Glutamatergic neuron (in vitro differentiated cells): ENCODE results near the gene ROBO4. TPM values are rescaled to one million over a fixed set of nuclear protein-coding genes. Genes with fewer than 3 reads are reported as not detected.
A peak's percentile ranks its signal among the peaks of the same experiment; 100 is the strongest.

Source experiments
- DNase-seq: peaks from one replicate; pipeline ENCODE4 v3.0.0; 2022
- H3K27ac Mint-ChIP-seq: one replicate; pipeline ENCODE4 v1.8.0; 2020; ENCODE audit warnings: mild to moderate bottlenecking, mixed read lengths, inconsistent platforms; ENCODE audit not compliant: unreplicated experiment
- H3K27me3 Mint-ChIP-seq: one replicate; pipeline ENCODE4 v1.8.0; 2020; ENCODE audit warnings: mild to moderate bottlenecking, moderate library complexity, mixed read lengths, inconsistent platforms; ENCODE audit not compliant: unreplicated experiment
- H3K36me3 Mint-ChIP-seq: one replicate; pipeline ENCODE4 v1.8.0; 2020; ENCODE audit warnings: mild to moderate bottlenecking, mixed read lengths, inconsistent platforms; ENCODE audit not compliant: unreplicated experiment
- H3K4me1 Mint-ChIP-seq: one replicate; pipeline ENCODE4 v1.8.0; 2020; ENCODE audit warnings: mild to moderate bottlenecking, low read depth, mixed read lengths, inconsistent platforms; ENCODE audit not compliant: unreplicated experiment
- H3K4me3 Mint-ChIP-seq: one replicate; pipeline ENCODE4 v1.8.0; 2020; ENCODE audit warnings: mild to moderate bottlenecking, mixed read lengths, inconsistent platforms; ENCODE audit not compliant: unreplicated experiment
- H3K9me3 Mint-ChIP-seq: one replicate; pipeline ENCODE4 v1.8.0; 2020; ENCODE audit warnings: mild to moderate bottlenecking, moderate library complexity, mixed read lengths, inconsistent platforms; ENCODE audit not compliant: unreplicated experiment
- CTCF ChIP-seq: fragments of 200-600 bp; sonication (generic); IDR thresholded peaks from one replicate; pipeline ENCODE4 v1.5.0; 2021; ENCODE audit not compliant: partially characterized antibody, unreplicated experiment
- total RNA-seq: library from RNA; stranded (reverse); fragmentation: NEBNext Ultra II Directional; extraction: Animal tissue kit (Norgen Biotek cat#: 25700); gene quantifications from one replicate; pipeline ENCODE4 v1.2.1, GENCODE V29; 2021; ENCODE audit not compliant: unreplicated experiment

Gene ROBO4
- total RNA-seq, 1 donor from 2014 or later, result not detected

GRCh38 chr11:124928942-124929665 lies 31.4 kb upstream of the ROBO4 start:
- TF ChIP-seq CTCF, result no peak
- peaks cover 2% of the 10 kb centered on the region for H3K9me3 Mint-ChIP-seq
- no peaks in the 10 kb centered on the region for H3K36me3 Mint-ChIP-seq
- H3K4me1 Mint-ChIP-seq, result no peaks in the 10 kb centered on the region
- no peaks in the 10 kb centered on the region for H3K27me3 Mint-ChIP-seq
- H3K4me3 Mint-ChIP-seq, result no peak overlapping the region
- no peak overlapping the region for H3K27ac Mint-ChIP-seq
- DNase-seq, result no peak

DNA sequence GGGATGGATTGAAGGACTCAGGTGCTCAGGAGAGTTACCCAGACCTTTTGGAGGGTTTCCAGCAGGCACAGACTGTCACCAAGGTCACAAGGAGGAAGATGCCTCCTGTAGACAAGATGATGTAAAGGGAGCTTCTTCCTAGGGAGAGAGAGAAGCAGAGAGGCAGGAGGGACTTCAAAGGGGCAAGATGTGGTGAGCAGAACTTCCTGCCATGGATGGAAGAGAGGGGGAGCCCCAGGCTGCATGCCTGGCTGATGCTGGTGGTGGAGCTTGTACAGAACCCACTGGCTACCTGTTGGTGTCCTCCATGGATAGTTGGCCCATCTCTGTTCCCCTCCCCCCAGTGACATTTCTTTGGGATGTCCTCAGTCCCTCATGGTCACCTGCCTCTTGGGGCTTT lies 25.6 kb upstream of the ROBO4 start:
- H3K27ac Mint-ChIP-seq, result no peak overlapping the region
- H3K4me3 Mint-ChIP-seq, result no peak overlapping the region
- H3K4me1 Mint-ChIP-seq, result peaks cover 3% of the 10 kb centered on the region
- TF ChIP-seq CTCF, result no peak
- peaks cover 17% of the 10 kb centered on the region for H3K27me3 Mint-ChIP-seq
- peaks cover 7% of the 10 kb centered on the region for H3K9me3 Mint-ChIP-seq
- peaks cover 11% of the 10 kb centered on the region for H3K36me3 Mint-ChIP-seq
- DNase-seq, result no peak

DNA sequence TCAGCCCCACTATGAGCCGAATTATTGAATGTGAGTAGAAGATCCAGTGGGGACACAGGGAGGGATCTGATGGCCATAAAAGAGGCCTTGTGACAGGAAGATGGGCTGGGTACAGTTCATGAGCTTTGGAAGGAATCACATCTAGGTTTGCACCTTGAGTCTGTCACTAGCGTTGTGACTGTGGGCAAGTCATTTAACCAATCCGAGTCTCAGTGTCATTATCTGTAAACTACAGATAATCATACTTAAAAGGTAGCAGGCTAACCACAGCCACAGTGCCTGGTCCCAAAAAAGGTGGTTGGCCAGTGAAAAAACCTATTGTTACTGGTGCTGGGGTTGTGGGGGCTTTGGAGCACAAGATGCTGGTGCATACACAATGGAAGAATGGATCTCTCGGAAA lies 25.2 kb upstream of the ROBO4 start:
- H3K4me3 Mint-ChIP-seq, result no peak overlapping the region
- TF ChIP-seq CTCF, result no peak
- peaks cover 17% of the 10 kb centered on the region for H3K27me3 Mint-ChIP-seq
- peaks cover 3% of the 10 kb centered on the region for H3K4me1 Mint-ChIP-seq
- H3K27ac Mint-ChIP-seq, result no peak overlapping the region
- H3K9me3 Mint-ChIP-seq, result peaks cover 7% of the 10 kb centered on the region
- peaks cover 11% of the 10 kb centered on the region for H3K36me3 Mint-ChIP-seq
- no peak for DNase-seq

- Mint-ChIP-seq H3K27ac (no peak overlapping the region), H3K4me3 (peak overlapping the region; percentile 84), H3K36me3 (peaks cover 16% of the 10 kb centered on the region), H3K4me1 (peaks cover 9% of the 10 kb centered on the region), H3K27me3 (peaks cover 17% of the 10 kb centered on the region), H3K9me3 (peaks cover 7% of the 10 kb centered on the region)
- DNase-seq, result peak; percentile 87
- no peak for TF ChIP-seq CTCF
These were observed 23.4 kb upstream of the ROBO4 start for GRCh38 chr11:124920870-124921609.

DNA sequence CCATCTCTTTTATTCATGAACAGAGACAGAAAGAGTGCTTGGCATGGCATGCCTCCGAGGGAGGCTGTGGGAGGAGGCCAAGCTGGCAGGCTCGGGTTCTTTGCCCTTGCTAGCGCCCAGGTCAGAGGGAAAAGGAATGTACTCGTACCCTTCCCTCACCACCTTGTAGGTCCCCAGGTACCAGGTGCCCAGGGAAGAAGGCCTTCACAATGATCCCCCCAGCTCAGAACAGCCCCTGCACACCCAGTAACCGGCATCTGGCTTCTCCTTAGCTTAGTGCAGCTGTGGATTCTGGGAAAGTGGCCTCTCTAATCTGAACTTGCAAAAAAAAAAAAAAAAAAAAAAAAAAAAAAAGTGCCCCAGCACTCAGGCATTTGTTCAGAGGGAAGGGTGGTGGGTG lies 22.7 kb upstream of the ROBO4 start:
- Mint-ChIP-seq H3K9me3 (peaks cover 7% of the 10 kb centered on the region), H3K27me3 (peaks cover 17% of the 10 kb centered on the region), H3K27ac (no peak overlapping the region), H3K36me3 (peaks cover 21% of the 10 kb centered on the region), H3K4me3 (peak overlapping the region; percentile 84), H3K4me1 (peaks cover 9% of the 10 kb centered on the region)
- DNase-seq, result no peak
- no peak for TF ChIP-seq CTCF
